ENCODE measurements around the gene ARNT2.

The ARNT2 gene

DNA sequence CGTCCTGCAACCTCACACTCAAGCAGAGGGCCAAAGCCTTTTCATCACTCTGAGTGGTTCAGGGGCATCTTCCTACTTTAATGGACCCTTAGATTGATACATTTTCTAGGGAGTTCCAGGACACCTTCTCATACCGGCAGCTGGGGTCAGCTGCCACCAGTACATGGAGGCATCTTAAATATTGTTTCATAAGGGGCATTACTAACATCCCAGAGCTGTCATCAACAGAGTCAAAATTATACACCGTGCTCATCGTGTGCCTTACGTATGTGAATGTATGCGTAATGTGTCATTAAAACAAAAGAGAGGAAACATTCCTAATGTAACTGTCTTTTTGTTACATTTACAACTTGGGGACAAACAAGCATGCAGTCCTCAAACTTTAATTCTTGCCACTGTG, 57.9 kb downstream of the ARNT2 start:
- TF ChIP-seq, protein P1, sequence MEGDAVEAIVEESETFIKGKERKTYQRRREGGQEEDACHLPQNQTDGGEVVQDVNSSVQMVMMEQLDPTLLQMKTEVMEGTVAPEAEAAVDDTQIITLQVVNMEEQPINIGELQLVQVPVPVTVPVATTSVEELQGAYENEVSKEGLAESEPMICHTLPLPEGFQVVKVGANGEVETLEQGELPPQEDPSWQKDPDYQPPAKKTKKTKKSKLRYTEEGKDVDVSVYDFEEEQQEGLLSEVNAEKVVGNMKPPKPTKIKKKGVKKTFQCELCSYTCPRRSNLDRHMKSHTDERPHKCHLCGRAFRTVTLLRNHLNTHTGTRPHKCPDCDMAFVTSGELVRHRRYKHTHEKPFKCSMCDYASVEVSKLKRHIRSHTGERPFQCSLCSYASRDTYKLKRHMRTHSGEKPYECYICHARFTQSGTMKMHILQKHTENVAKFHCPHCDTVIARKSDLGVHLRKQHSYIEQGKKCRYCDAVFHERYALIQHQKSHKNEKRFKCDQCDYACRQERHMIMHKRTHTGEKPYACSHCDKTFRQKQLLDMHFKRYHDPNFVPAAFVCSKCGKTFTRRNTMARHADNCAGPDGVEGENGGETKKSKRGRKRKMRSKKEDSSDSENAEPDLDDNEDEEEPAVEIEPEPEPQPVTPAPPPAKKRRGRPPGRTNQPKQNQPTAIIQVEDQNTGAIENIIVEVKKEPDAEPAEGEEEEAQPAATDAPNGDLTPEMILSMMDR (conservative IDR thresholded peaks at IDR 0.05; ENCODE audit: low read length), result no peak
- no peak for DNase-seq (ENCODE audit: low read depth)
- no peak overlapping the region for H3K4me3 ChIP-seq (ENCODE audit: low read length)

DNA sequence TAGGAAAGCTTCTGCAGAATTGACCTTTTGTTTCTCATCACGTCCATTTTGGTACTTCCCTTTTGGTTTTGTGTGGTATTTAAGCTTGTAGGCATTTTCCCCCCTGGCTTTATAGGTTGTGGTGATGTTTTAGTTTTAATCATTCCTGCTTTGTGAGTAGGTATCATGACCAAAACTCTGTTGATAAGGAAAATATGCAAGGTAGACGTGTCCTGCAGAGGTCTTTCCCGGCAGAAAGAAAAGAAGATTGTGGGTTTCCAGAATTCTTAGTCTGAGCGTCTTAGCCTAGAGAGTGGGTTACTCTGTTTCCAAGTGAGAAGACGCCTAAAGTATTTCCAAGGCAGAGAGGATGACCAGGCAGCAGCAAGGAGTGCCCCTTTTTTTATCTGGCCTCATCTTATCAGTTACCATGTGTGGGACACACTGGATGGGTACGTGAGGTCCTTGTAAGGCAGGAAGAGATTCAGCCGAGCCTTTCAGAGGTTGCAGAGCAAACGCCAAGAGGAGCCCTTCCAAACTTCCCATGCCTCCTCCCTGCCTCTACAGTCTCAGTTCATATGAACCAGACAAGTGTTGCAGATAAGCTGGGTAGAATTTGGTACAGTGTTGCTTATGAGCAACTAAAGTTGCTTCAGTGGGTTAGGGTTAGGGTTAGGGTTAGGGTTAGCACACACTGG, 58.8 kb downstream of the ARNT2 start:
- H3K4me3 ChIP-seq (ENCODE audit: low read length), result no peak overlapping the region
- TF ChIP-seq, protein P1 (conservative IDR thresholded peaks at IDR 0.05; ENCODE audit: low read length), result no peak
- no peak for DNase-seq (ENCODE audit: low read depth)

DNA sequence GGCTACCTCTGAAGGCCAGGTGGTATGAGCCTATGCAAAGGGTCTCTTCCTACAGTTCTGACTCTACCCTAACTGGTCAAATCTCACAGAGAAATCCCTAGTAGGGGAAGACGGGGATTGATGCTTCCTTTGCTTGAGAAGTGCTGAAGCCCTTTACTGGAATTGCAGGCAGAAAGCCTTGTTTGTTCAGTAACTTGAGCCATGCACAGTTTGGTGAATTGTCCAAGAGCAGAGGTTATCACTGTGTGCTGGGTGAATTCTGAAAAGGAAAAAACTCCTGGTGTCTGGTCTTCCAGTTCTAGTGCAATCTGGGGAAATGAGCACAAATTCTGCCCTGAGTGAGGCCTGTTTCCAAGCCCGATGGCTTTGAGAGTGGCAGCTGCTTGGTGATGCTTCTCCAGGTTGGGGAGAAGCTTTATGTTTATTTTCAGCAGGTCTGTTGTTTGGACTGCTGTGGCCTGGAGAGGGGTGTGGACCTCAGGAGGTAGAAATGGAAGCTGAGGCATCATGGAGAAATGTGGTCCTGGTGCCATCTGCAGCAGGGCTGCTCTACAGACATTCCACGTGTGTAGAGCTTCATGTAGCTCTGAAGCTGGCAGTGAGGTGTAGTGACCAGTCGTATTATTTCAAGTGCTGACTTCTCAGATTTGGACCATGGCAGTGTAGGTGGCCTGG, 60.9 kb downstream of the ARNT2 start:
- no peak for DNase-seq (ENCODE audit: low read depth)
- TF ChIP-seq, protein P1 (conservative IDR thresholded peaks at IDR 0.05; ENCODE audit: low read length), result no peak
- H3K4me3 ChIP-seq (ENCODE audit: low read length), result no peak overlapping the region

DNA sequence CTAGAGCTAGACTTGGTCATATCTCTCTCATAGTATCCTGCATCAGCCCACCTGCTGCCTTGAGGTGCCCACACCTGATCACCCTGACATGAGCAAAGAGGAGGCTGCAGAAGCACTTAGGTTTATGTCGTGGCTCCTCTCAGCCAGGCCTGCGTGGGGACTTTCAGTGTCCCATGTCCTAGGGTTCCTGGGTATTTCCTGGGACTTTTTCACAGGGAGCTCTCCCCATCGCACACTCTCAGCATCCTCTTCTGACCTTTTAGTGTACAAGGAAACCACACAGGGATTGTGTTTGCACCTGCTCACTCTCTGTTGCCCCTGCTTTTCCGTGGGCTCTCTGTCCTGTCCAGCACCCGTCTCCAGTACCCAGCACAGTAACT, 61.4 kb downstream of the ARNT2 start:
- TF ChIP-seq, protein P1 (conservative IDR thresholded peaks at IDR 0.05; ENCODE audit: low read length), result no peak
- H3K4me3 ChIP-seq (ENCODE audit: low read length), result no peak overlapping the region

DNA sequence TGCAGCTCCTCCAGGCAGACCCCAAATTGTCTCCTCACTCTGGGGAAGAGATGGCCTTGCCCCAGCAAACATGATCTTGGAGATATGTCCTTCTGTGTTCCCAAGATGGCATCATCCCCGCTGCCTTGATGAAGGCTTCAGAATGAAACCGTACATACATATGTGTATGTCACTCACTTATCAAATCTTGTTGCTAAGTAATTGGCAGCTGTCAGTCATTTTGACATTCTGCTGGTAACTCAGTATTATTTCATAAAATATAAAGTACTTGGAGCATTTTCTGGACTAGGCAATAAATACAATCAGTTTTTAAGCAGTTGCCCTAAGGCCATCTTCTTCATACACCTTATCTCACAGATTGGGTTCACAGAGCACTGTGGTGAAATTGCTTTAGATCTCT, 62.4 kb downstream of the ARNT2 start:
- no peak for DNase-seq (ENCODE audit: low read depth)
- TF ChIP-seq, protein P1 (conservative IDR thresholded peaks at IDR 0.05; ENCODE audit: low read length), result no peak
- no peak overlapping the region for H3K4me3 ChIP-seq (ENCODE audit: low read length)

More for the DNA sequence above, 61.4 kb downstream of the ARNT2 start:
- no peak for DNase-seq (ENCODE audit: low read depth)

DNA sequence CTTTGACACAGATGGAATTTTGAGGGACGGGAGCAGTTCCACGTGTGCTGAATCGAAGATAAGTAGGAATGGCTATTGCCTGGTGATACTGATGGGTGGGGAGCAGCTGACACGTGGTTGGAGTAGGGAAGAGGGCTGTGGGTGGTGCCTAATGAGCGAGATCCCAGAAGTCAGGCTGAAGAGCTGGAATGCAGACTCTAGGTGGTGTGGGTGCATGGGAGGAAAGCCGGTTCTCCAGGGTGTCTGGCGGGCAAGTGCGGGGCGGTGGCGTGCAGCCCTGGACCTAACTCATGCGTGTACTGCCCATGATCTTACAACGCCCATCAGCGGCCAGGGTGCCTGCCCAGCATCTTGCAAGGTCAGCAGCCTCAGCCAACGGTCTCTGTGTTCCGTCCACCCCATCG, 63.1 kb downstream of the ARNT2 start:
- DNase-seq (ENCODE audit: low read depth), result no peak

More for the DNA sequence above, 63.1 kb downstream of the ARNT2 start:
- TF ChIP-seq, protein P1 (conservative IDR thresholded peaks at IDR 0.05; ENCODE audit: low read length), result no peak
- no peak overlapping the region for H3K4me3 ChIP-seq (ENCODE audit: low read length)
